Type B pancreatic cell (in vitro differentiated cells): ENCODE data around the gene MX1. TPM values are rescaled to one million over a fixed set of nuclear protein-coding genes. Genes with fewer than 3 reads are reported as not detected.

ENCODE experiments used
- DNase-seq: peaks from one replicate; pipeline ENCODE4 v3.0.0; 2021; ENCODE audit warnings: mixed read lengths; ENCODE audit not compliant: unreplicated experiment; ENCODE audit errors: extremely low spot score
- H3K27ac Mint-ChIP-seq: 2 replicates; pipeline ENCODE4 v1.8.0; 2021; ENCODE audit warnings: mild to moderate bottlenecking, mixed read lengths
- H3K27me3 Mint-ChIP-seq: 2 replicates; pipeline ENCODE4 v1.8.0; 2021; ENCODE audit warnings: mixed read lengths
- H3K36me3 Mint-ChIP-seq: 2 replicates; pipeline ENCODE4 v1.8.0; 2021; ENCODE audit warnings: mixed read lengths
- H3K4me1 Mint-ChIP-seq: one replicate; pipeline ENCODE4 v1.8.0; 2021; ENCODE audit warnings: mixed read lengths; ENCODE audit not compliant: unreplicated experiment
- H3K4me3 Mint-ChIP-seq: 2 replicates; pipeline ENCODE4 v1.8.0; 2021; ENCODE audit warnings: mild to moderate bottlenecking, mixed read lengths
- H3K9me3 Mint-ChIP-seq: 2 replicates; pipeline ENCODE4 v1.8.0; 2021; ENCODE audit warnings: mixed read lengths
- CTCF ChIP-seq: fragments of 200-600 bp; sonication (generic); conservative IDR thresholded peaks from 2 replicates; pipeline ENCODE4 v1.5.0; 2021; ENCODE audit warnings: antibody characterized with exemption, mild to moderate bottlenecking
- total RNA-seq: library from RNA; stranded (reverse); gene quantifications from 2 replicates; pipeline ENCODE4 v1.2.1, GENCODE V29; 2021; ENCODE audit warnings: low replicate concordance

Gene MX1
- total RNA-seq, 1 donor from 2014 or later: 9.8 TPM

GRCh38 chr21:41466024-41466820, 40.2 kb downstream of the MX1 start:
- TF ChIP-seq CTCF: no peak
- Mint-ChIP-seq H3K4me3 (no peak overlapping the region), H3K36me3 (peaks cover 34% of the 10 kb centered on the region), H3K27me3 (no peaks in the 10 kb centered on the region), H3K4me1 (no peaks in the 10 kb centered on the region), H3K27ac (peak overlapping the region; percentile 31), H3K9me3 (no peaks in the 10 kb centered on the region)
- no peak for DNase-seq

- H3K4me1 Mint-ChIP-seq: no peaks in the 10 kb centered on the region
- no peaks in the 10 kb centered on the region for H3K27me3 Mint-ChIP-seq
- H3K27ac Mint-ChIP-seq: no peak overlapping the region
- no peaks in the 10 kb centered on the region for H3K9me3 Mint-ChIP-seq
- DNase-seq: no peak
- peaks cover 20% of the 10 kb centered on the region for H3K36me3 Mint-ChIP-seq
- TF ChIP-seq CTCF: no peak
- H3K4me3 Mint-ChIP-seq: no peak overlapping the region
Observed at GRCh38 chr21:41470054-41470453, 44.0 kb downstream of the MX1 start.

GRCh38 chr21:41472753-41473548, 46.9 kb downstream of the MX1 start:
- Mint-ChIP-seq H3K27me3 (no peaks in the 10 kb centered on the region), H3K27ac (peak overlapping the region; percentile 67), H3K9me3 (no peaks in the 10 kb centered on the region), H3K4me3 (no peak overlapping the region), H3K36me3 (peaks cover 12% of the 10 kb centered on the region), H3K4me1 (peaks cover 9% of the 10 kb centered on the region)
- no peak for DNase-seq
- TF ChIP-seq CTCF: no peak

- no peaks in the 10 kb centered on the region for H3K27me3 Mint-ChIP-seq
- no peaks in the 10 kb centered on the region for H3K36me3 Mint-ChIP-seq
- no peak for TF ChIP-seq CTCF
- peaks cover 26% of the 10 kb centered on the region for H3K4me1 Mint-ChIP-seq
- H3K4me3 Mint-ChIP-seq: no peak overlapping the region
- no peak for DNase-seq
- H3K9me3 Mint-ChIP-seq: no peaks in the 10 kb centered on the region
- H3K27ac Mint-ChIP-seq: no peak overlapping the region
Observed at GRCh38 chr21:41475714-41476420, 49.8 kb downstream of the MX1 start.

GRCh38 chr21:41477641-41478318, 51.7 kb downstream of the MX1 start:
- no peak for TF ChIP-seq CTCF
- H3K4me1 Mint-ChIP-seq: peaks cover 35% of the 10 kb centered on the region
- H3K27ac Mint-ChIP-seq: peak overlapping the region; percentile 73
- H3K36me3 Mint-ChIP-seq: no peaks in the 10 kb centered on the region
- no peak for DNase-seq
- no peaks in the 10 kb centered on the region for H3K9me3 Mint-ChIP-seq
- no peaks in the 10 kb centered on the region for H3K27me3 Mint-ChIP-seq
- peak overlapping the region; percentile 22 for H3K4me3 Mint-ChIP-seq
